A549 treated with AZD9567 at 1 μM for 4 hours (cell line): ENCODE results near the gene METTL21A. TPM values are rescaled to one million over a fixed set of nuclear protein-coding genes. Genes with fewer than 3 reads are reported as not detected.

Experiments
- total RNA-seq: library from RNA; stranded (reverse); fragments of 200-300 nt; extraction: Qiagen RNA extraction; gene quantifications from 5 replicates; pipeline ENCODE4 v1.2.3, GENCODE V29; 2022; ENCODE audit not compliant: insufficient read depth

Gene METTL21A
- total RNA-seq = 15.1 to 24.0 TPM (median 22.2 TPM) in 5 replicates

DNA sequence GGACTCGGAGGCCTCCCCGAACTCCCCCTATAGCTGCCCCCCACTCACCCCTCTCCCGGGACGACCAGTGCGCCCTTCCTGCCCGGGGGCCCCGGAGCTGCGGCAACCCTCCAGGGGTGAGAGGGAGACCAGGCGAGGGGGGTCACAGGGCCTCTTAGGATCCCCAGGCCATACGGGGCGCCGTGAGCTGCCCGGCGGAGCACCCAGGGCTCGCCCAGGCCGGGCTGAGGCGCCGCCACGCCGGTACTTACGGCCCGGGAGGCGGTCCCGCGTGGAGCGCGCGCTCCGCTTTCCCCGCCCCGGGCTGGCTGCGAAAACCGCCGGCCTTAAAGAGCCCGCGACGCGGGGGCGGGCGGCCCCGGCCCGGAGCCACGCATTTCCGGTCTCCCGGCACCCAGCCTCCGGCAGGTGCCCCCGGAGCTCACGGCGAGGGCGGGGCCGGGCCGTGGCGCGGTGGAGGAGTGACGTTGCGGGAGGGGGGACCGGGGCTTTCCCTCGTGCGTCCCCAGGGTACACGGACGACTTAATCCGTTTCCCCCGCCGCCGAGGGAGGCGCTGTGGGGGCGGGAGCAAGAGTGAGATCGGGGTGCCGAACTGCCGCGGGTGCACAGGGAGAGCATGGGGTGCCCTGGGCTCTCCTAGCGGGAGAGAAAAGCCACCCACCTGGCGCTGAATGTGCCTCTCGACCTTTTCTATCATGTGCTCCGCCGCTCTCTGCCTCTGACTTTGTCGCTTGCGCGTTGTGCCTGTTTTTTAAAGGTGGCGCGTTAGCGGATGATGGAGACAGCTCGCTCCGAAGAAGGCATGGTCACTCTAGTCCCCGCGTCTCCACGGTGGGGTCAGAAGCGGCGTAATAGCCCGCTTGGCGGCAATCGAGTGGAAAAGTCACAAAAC is at the start of gene METTL21A:
METTL21A (minus strand) TSS at position 381 of the 894 bp plus-strand sequence. CDS start 1,019 bp downstream, outside the sequence.

Other genes starting within 250 kb of the METTL21A start
- gene CREB1, start 95.4 kb downstream of the METTL21A start, total RNA-seq = 20.6 to 28.6 TPM (median 25.4 TPM) in 5 replicates
- 17.6 to 34.5 TPM (median 20.6 TPM) in 5 replicates for gene CCNYL1, start 86.2 kb upstream of the METTL21A start, total RNA-seq
- 3.0 to 3.5 TPM (median 3.4 TPM) in 5 replicates for gene FZD5, start 144.5 kb upstream of the METTL21A start, total RNA-seq